Measurements from ENCODE around the gene ATXN1. TPM values are rescaled to one million over a fixed set of nuclear protein-coding genes. Genes with fewer than 3 reads are reported as not detected.

The ATXN1 gene
- polyA plus RNA-seq, 1 of the 3 experiments (the other 2 are of a cell fraction): 7.9 TPM

GRCh38 chr6:16292432-16292831 is 468.8 kb downstream of the ATXN1 start:
- no peaks in the 10 kb centered on the region for H3K9me2 ChIP-seq

GRCh38 chr6:16291739-16292138 is 469.5 kb downstream of the ATXN1 start:
- POLR2A ChIA-PET: no interaction called here
- whole genome bisulfite sequencing (ENCODE audit: low lambda C conversion rate): 91% methylated on average over 6 of the region's 6 CpGs
- no peaks in the 10 kb centered on the region for H3K79me2 ChIP-seq (ENCODE audit: insufficient read depth)

More at GRCh38 chr6:16292432-16292831, 468.8 kb downstream of the ATXN1 start:
- Histone ChIP-seq H3K79me2 (ENCODE audit: insufficient read depth) (no peaks in the 10 kb centered on the region), H3K4me1 (ENCODE audit: control insufficient read depth in 1 of 2, insufficient read depth in 2 of 2, low read depth in 1 of 2, low read length in 1 of 2) (no peaks in the 10 kb centered on the region), H3K36me3 (replicated peaks in 1 of 2; ENCODE audit: control insufficient read depth in 1 of 2, insufficient read depth in 2 of 2, low read length in 1 of 2) (peaks cover 0 to 2% of the 10 kb centered on the region in 2 experiments), H4K20me1 (ENCODE audit: insufficient read depth) (no peaks in the 10 kb centered on the region), H3F3A (replicated peaks; ENCODE audit: insufficient read depth) (no peaks in the 10 kb centered on the region), H3K9me3 (no peaks in the 10 kb centered on the region), H3K27me3 (ENCODE audit: insufficient read depth) (no peaks in the 10 kb centered on the region), H2AFZ (ENCODE audit: low read depth) (no peak overlapping the region), H3K4me2 (no peak overlapping the region), H3K9ac (no peak overlapping the region), H3K4me3 (ENCODE audit: low read depth in 2 of 2, low read length in 1 of 2) (no peak overlapping the region), H3K27ac (ENCODE audit: low read depth in 2 of 2, low read length in 1 of 2) (no peak overlapping the region)
- POLR2A ChIA-PET: no interaction called here
- no peak for DNase-seq
- TF ChIP-seq GATA2 (CRISPR knock-in tag; IDR thresholded peaks at IDR 0.05) (no peak), RXRA (IDR thresholded peaks at IDR 0.05; ENCODE audit: borderline replicate concordance, low read depth) (no peak), EP300 (IDR thresholded peaks at IDR 0.05; ENCODE audit: borderline replicate concordance in 1 of 2, low read depth in 1 of 2, low read length in 1 of 2) (no peak)
- WGBS (ENCODE audit: low lambda C conversion rate): 74% methylated on average over 5 of the region's 5 CpGs
- CTCF ChIA-PET: interaction anchor here (1.8 to 3.0 kb wide), 2 partner anchors 24 to 40 kb away, joined by 8 to 10 read pairs; no protein-coding TSS in a partner anchor

GRCh38 chr6:16288163-16288562 is 473.1 kb downstream of the ATXN1 start:
- POLR2A ChIA-PET: no interaction called here
- CTCF ChIA-PET: no interaction called here
- Histone ChIP-seq H3K27me3 (ENCODE audit: insufficient read depth) (no peaks in the 10 kb centered on the region), H4K20me1 (ENCODE audit: insufficient read depth) (no peaks in the 10 kb centered on the region), H3F3A (replicated peaks; ENCODE audit: insufficient read depth) (no peaks in the 10 kb centered on the region), H3K36me3 (replicated peaks in 1 of 2; ENCODE audit: control insufficient read depth in 1 of 2, insufficient read depth in 2 of 2, low read length in 1 of 2) (no peaks in the 10 kb centered on the region), H3K4me3 (ENCODE audit: low read depth in 2 of 2, low read length in 1 of 2) (no peak overlapping the region), H3K9me2 (no peaks in the 10 kb centered on the region), H2AFZ (ENCODE audit: low read depth) (no peak overlapping the region), H3K27ac (ENCODE audit: low read depth in 2 of 2, low read length in 1 of 2) (no peak overlapping the region), H3K4me1 (ENCODE audit: control insufficient read depth in 1 of 2, insufficient read depth in 2 of 2, low read depth in 1 of 2, low read length in 1 of 2) (no peaks in the 10 kb centered on the region), H3K79me2 (ENCODE audit: insufficient read depth) (no peaks in the 10 kb centered on the region), H3K4me2 (no peak overlapping the region), H3K9ac (no peak overlapping the region), H3K9me3 (no peaks in the 10 kb centered on the region)
- 85% methylated on average over 14 of the region's 26 CpGs for WGBS (ENCODE audit: low lambda C conversion rate)
- TF ChIP-seq RAD21 (IDR thresholded peaks at IDR 0.05; ENCODE audit: low read length) (no peak), MEF2A (IDR thresholded peaks at IDR 0.05; ENCODE audit: borderline replicate concordance, low read depth) (no peak), PBX3 (IDR thresholded peaks at IDR 0.05) (no peak), FOXM1 (IDR thresholded peaks at IDR 0.05; ENCODE audit: low read depth) (no peak), TAF1 (IDR thresholded peaks at IDR 0.05; ENCODE audit: borderline replicate concordance, low read depth, low read length) (no peak), IRF3 (IDR thresholded peaks at IDR 0.05; ENCODE audit: low read depth, low read length) (no peak), MAX (IDR thresholded peaks at IDR 0.05; ENCODE audit: low read depth) (no peak), REST (IDR thresholded peaks at IDR 0.05; ENCODE audit: low read depth, low read length) (no peak)
- no peak for DNase-seq

More at GRCh38 chr6:16291739-16292138, 469.5 kb downstream of the ATXN1 start:
- no peaks in the 10 kb centered on the region for H3K9me2 ChIP-seq
- TF ChIP-seq PBX3 (IDR thresholded peaks at IDR 0.05) (no peak), RCOR1 (IDR thresholded peaks at IDR 0.05; ENCODE audit: low read length) (no peak)
- no peaks in the 10 kb centered on the region for H3K9me3 ChIP-seq
- H3K27me3 ChIP-seq (ENCODE audit: insufficient read depth): no peaks in the 10 kb centered on the region
- CTCF ChIA-PET: interaction anchor here (1.8 to 3.0 kb wide), 2 partner anchors 25 to 40 kb away, joined by 8 to 10 read pairs; no protein-coding TSS in a partner anchor
- no peak overlapping the region for H3K27ac ChIP-seq (ENCODE audit: low read depth in 2 of 2, low read length in 1 of 2)
- H3F3A ChIP-seq (replicated peaks; ENCODE audit: insufficient read depth): no peaks in the 10 kb centered on the region
- no peaks in the 10 kb centered on the region for H4K20me1 ChIP-seq (ENCODE audit: insufficient read depth)
- H3K36me3 ChIP-seq (replicated peaks in 1 of 2; ENCODE audit: control insufficient read depth in 1 of 2, insufficient read depth in 2 of 2, low read length in 1 of 2): peaks cover 0 to 2% of the 10 kb centered on the region in 2 experiments
- no peak overlapping the region for H2AFZ ChIP-seq (ENCODE audit: low read depth)
- DNase-seq: no peak
- H3K4me3 ChIP-seq (ENCODE audit: low read depth in 2 of 2, low read length in 1 of 2): no peak overlapping the region
- no peak overlapping the region for H3K9ac ChIP-seq
- no peaks in the 10 kb centered on the region for H3K4me1 ChIP-seq (ENCODE audit: control insufficient read depth in 1 of 2, insufficient read depth in 2 of 2, low read depth in 1 of 2, low read length in 1 of 2)
- no peak overlapping the region for H3K4me2 ChIP-seq

Data from SK-N-SH (cell line).